Mononuclear cell (primary cell): ENCODE measurements around the gene MT1M. TPM values are rescaled to one million over a fixed set of nuclear protein-coding genes. Genes with fewer than 3 reads are reported as not detected.
A peak's percentile ranks its signal among the peaks of the same experiment; 100 is the strongest.

Experiments
- H3K27me3 ChIP-seq: 2 replicates; pipeline ENCODE4 v1.6.0; 2011; ENCODE audit warnings: low read length, control low read depth; ENCODE audit not compliant: insufficient read depth
- H3K4me1 ChIP-seq: 2 replicates; pipeline ENCODE4 v1.5.1; 2011; ENCODE audit warnings: mild to moderate bottlenecking, low read length, control low read depth; ENCODE audit not compliant: insufficient read depth
- H3K4me3 ChIP-seq: 2 replicates; pipeline ENCODE4 v1.5.1; 2011; ENCODE audit warnings: mild to moderate bottlenecking, low read length, moderate library complexity
- H3K9me3 ChIP-seq: 2 replicates; pipeline ENCODE4 v1.5.1; 2011; ENCODE audit warnings: low read depth, mild to moderate bottlenecking, control low read depth, low read length
- total RNA-seq: library from RNA; depleted of rRNA; stranded (reverse); fragments of >200 nt; gene quantifications from one replicate; pipeline ENCODE4 v1.2.3, GENCODE V29; 2012

The MT1M gene
- total RNA-seq, 1 donor: not detected

DNA sequence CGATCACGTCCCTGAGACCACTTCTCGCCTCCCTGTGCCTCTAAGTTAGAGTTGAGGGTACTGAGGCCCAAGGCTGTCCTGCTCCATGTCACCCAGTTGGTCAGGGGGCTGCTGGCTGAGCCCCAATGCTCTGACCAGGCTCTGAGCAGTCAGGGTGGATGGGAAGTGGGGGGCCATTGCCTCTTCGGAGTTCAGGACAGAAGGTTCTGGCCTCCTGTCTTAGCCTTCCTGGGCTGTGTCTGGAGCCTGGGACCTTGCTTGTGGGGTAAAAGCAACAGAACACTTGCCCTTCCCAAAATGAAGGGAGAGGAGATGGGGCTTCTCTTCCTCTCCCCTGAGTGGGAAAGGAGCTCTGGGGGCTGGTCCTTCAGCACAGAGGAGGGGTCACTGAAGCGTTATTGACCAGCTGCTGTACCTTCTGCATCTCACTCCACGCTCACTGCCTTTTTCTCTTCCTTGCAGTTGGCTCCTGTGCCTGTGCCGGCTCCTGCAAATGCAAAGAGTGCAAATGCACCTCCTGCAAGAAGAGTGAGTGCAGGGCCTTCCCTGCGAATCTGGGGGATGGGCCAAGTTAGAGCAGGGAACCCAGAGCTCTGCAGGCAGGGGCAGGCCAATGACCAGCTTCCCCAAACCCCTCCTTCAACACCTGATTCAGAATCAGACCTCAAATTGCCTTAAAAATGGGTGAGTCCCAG is 50.4 kb downstream of the MT1M start:
- Histone ChIP-seq H3K9me3 (no peaks in the 10 kb centered on the region), H3K4me3 (peak overlapping the region; percentile 61)

More for the DNA sequence above, 50.4 kb downstream of the MT1M start:
- Histone ChIP-seq H3K4me1 (peaks cover 22% of the 10 kb centered on the region), H3K27me3 (no peaks in the 10 kb centered on the region)

Other genes with a start within 250 kb of the MT1M start
- 193 TPM for gene AMFR, start 207.1 kb upstream of the MT1M start, total RNA-seq
- 67.6 TPM for gene NUDT21, start 181.3 kb upstream of the MT1M start, total RNA-seq
- 20.6 TPM for gene OGFOD1, start 181.1 kb upstream of the MT1M start, total RNA-seq
- gene BBS2, start 112.6 kb upstream of the MT1M start, total RNA-seq: 36.7 TPM
- not detected for gene MT4, start 67.6 kb upstream of the MT1M start, total RNA-seq
- gene MT3, start 43.1 kb upstream of the MT1M start, total RNA-seq: 0.31 TPM
- gene MT2A, start 24.1 kb upstream of the MT1M start, total RNA-seq: 10.9 TPM
- gene MT1E, start 6.9 kb upstream of the MT1M start, total RNA-seq: 1.7 TPM
- not detected for gene MT1A, start 6.0 kb downstream of the MT1M start, total RNA-seq
- not detected for gene MT1B, start 19.2 kb downstream of the MT1M start, total RNA-seq
- 3.3 TPM for gene MT1F, start 25.3 kb downstream of the MT1M start, total RNA-seq
- not detected for gene MT1G, start 35.4 kb downstream of the MT1M start, total RNA-seq
- not detected for gene MT1H, start 37.2 kb downstream of the MT1M start, total RNA-seq
- gene MT1X, start 49.8 kb downstream of the MT1M start, total RNA-seq: 28.8 TPM
- 51.1 TPM for gene NUP93, start 97.5 kb downstream of the MT1M start, total RNA-seq
- 0.10 TPM for gene SLC12A3, start 232.5 kb downstream of the MT1M start, total RNA-seq